HG02943 (cell line): ENCODE data around the gene UGT2A1.

Experiments used
- ATAC-seq: cut with Tn5 transposase; IDR thresholded peaks from one replicate; pipeline ENCODE4 v1.9.1; 2021; ENCODE audit warnings: mild to moderate bottlenecking, low read depth, moderate library complexity; ENCODE audit not compliant: unreplicated experiment

UGT2A1 gene

DNA sequence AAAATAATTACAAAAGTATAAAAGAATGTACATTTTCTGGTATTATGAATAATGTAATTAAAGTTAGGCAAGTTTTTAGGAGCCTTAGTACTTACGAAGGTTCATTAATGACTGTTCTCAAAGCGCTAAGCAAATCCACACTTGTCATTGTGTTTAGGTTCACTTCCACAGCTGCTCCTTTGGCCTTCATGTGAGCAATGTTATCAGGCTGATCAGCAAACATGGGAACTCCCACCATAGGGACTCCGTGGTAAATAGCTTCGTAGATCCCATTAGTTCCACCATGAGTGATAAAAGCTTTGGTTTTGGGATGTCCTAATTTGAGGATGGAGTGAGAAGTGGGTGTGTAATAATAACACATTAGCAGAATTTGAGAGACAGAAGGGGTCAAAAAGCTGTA, 58.7 kb downstream of the UGT2A1 start:
- ATAC-seq = no peak

DNA sequence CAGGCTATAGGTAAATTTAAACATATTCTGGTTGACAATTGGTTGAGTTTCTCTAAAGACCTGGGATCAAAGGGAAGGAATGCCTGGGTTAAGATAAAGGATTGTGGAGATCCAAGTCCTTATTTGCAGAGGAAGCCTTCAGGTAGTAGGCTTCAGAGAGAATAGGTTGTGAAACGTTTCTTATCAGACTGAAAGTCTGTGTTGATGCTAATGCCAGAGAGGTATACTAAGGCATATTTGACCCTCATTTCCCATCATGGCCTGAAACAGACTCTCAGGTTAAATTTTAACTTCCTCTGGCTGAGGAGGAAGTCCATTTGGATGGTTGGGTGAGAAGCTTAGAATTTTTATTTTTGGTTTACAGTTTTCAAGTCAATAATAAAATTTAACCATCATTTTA, 61.7 kb downstream of the UGT2A1 start:
- no peak for ATAC-seq

DNA sequence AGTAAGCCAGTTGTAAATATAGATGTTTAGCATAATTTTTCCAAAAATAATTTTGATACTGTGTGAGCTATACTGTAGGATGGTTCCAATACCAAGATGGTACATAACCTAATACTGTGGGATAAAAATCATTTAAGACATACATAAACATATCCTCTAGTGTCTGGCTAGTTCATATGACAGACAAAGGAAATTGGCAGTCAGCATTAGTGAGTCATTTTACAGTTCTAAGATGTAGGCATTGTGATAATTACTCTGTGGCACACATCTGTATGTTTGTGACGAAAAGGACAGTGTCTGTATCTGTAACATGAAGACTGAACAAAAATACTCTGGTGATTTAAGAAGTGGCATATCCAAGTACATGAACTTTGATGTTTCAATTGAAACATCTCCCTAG, 63.2 kb downstream of the UGT2A1 start:
- ATAC-seq = no peak

DNA sequence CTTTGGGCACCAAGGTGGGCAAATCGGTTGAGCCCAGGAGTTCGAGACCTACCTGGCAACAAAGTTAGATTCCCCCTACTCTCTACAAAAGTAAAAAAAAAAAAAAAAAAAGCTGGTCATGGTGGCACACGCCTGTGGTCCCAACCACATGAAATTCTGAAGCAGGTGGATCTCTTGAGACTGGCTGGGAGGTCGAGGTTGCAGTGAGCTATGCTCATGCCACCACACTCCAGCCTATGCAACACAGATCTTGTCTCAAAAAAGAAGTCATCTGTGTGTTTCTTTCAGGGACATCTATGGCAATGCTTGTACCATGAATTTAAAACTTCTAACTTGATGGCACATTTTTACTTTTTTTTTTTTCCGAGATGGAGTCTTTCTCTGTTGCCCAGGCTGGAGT, 68.9 kb downstream of the UGT2A1 start:
- ATAC-seq = no peak

DNA sequence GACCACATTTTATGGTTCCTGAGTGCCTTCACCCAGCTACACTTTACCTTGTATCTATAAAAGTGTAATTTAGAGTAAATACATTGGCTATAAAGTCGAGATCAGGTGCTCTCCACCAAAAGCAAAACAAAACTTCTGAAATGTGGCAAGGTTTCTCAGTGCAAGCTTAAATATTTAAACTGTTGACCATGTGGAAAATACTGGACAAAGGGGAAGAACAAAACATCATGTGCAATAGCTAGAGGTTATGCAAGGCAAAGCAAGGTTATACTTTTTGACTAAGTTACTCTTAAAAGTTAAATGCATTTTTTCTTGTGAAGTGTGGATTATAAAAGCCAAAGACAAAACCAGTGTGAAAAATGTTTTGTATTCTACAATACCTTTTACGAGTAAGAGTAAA, 69.5 kb downstream of the UGT2A1 start:
- no peak for ATAC-seq

- no peak for ATAC-seq
These were observed 75.8 kb downstream of the UGT2A1 start for GRCh38 chr4:69577245-69577644.

- no peak for ATAC-seq
These were observed 76.7 kb downstream of the UGT2A1 start for GRCh38 chr4:69576251-69576877.

- ATAC-seq = no peak
These were observed 84.3 kb downstream of the UGT2A1 start for GRCh38 chr4:69568787-69569186.

DNA sequence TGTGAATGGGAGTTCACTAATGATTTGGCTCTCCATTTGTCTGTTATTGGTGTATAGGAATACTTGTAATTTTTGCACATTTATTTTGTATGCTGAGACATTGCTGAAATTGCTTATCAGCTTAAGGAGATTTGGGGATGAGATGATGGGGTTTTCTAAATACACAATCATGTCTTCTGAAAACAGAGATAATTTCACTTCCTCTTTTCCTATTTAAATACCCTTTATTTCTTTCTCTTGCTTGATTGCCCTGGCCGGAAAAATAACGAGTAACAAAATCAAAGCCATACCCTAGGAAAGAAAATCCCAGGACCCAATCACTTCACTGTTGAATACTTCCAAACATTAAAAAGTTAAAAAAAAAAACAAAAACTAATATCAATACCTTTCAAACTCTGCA, 89.6 kb downstream of the UGT2A1 start:
- no peak for ATAC-seq

- ATAC-seq = no peak
These were observed 103.4 kb downstream of the UGT2A1 start for GRCh38 chr4:69549651-69550050.

DNA sequence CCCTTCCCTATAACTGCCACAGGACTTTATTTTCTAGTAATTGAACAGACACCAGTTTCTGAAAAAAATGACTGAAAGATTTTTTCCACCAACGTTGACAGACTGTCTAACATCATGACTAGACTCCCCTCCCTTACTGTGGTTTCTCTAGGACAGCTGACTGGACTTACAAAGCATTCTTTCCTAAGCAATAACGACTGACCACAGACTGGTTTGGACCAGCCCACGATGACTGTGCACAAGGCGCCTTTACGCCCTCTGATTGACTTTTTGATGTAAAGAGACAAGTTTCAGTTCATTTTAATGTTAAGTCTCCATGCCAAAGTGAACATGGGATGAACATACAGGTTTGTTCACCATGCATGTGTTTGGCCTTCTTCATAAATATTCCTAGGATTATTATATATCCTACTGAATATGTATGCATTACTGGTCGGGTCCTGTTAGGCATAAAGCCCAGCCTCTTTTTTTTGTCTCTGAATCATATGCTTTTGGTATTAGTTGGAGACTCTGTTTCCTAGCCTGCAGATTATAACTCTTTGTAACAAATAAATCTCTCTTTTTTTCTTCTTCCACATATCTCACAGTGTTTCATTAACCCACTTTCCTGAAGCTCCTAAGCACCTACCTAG, 106.8 kb downstream of the UGT2A1 start:
- ATAC-seq = no peak
